ENCODE data around the gene GTF2H1. TPM values are rescaled to one million over a fixed set of nuclear protein-coding genes. Genes with fewer than 3 reads are reported as not detected.

The GTF2H1 gene
- polyA plus RNA-seq, 1 of the 3 experiments (the other 2 are of a cell fraction), result 31.2 TPM

DNA sequence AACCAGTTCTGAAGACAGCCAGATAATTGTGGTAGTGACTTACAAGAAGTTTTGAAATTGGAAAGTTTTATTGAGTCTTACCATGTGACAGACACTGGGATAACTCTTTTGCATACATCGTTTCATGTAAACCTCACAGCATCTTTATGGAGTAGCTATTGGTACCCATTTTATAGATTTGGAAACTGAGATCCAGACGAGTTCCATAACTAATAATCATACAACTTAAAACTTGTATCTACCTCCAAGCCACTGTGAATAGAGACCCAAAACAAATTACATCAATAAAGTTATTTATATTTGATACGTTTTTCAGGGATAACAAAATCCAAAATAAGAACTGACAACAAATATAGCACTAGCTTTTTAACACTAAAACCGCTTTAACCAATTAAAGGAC, 36.3 kb downstream of the GTF2H1 start:
- no peak overlapping the region for H3K4me3 ChIP-seq (ENCODE audit: low read depth in 2 of 2, low read length in 1 of 2)
- TF ChIP-seq RAD21 (IDR thresholded peaks at IDR 0.05; ENCODE audit: low read length) (no peak), ELF1 (IDR thresholded peaks at IDR 0.05) (no peak), MEF2A (IDR thresholded peaks at IDR 0.05; ENCODE audit: borderline replicate concordance, low read depth) (no peak), TCF12 (IDR thresholded peaks at IDR 0.05) (no peak), FOSL2 (IDR thresholded peaks at IDR 0.05; ENCODE audit: borderline replicate concordance, low read depth) (no peak), TAF1 (IDR thresholded peaks at IDR 0.05; ENCODE audit: borderline replicate concordance, low read depth, low read length) (no peak)
- no peaks in the 10 kb centered on the region for H4K20me1 ChIP-seq (ENCODE audit: insufficient read depth)
- H2AFZ ChIP-seq (ENCODE audit: low read depth), result no peak overlapping the region
- H3K9me2 ChIP-seq, result no peaks in the 10 kb centered on the region
- H3K9me3 ChIP-seq, result no peaks in the 10 kb centered on the region
- H3K4me2 ChIP-seq, result no peak overlapping the region
- no peaks in the 10 kb centered on the region for H3K27me3 ChIP-seq (ENCODE audit: insufficient read depth)
- H3F3A ChIP-seq (replicated peaks; ENCODE audit: insufficient read depth), result peaks cover 9% of the 10 kb centered on the region
- ChIA-PET POLR2A (interaction anchor here (1.6 kb wide), 1 partner anchor 36 kb away, joined by 3 read pairs; the partner anchor contains the start of gene LDHA), CTCF (no interaction called here)
- no peaks in the 10 kb centered on the region for H3K4me1 ChIP-seq (ENCODE audit: control insufficient read depth in 1 of 2, insufficient read depth in 2 of 2, low read depth in 1 of 2, low read length in 1 of 2)
- H3K9ac ChIP-seq, result no peak overlapping the region
- WGBS (ENCODE audit: low lambda C conversion rate), result 91% methylated on average over 4 of the region's 4 CpGs
- H3K79me2 ChIP-seq (ENCODE audit: insufficient read depth), result no peaks in the 10 kb centered on the region
- H3K36me3 ChIP-seq (replicated peaks in 1 of 2; ENCODE audit: control insufficient read depth in 1 of 2, insufficient read depth in 2 of 2, low read length in 1 of 2), result peaks cover 57 to 60% of the 10 kb centered on the region in 2 experiments
- no peak overlapping the region for H3K27ac ChIP-seq (ENCODE audit: low read depth in 2 of 2, low read length in 1 of 2)
- no peak for DNase-seq

- Histone ChIP-seq H3K27ac (ENCODE audit: low read depth in 2 of 2, low read length in 1 of 2) (peak overlapping the region in 1 of 2 experiments; percentile 48; a peak in 2 of 4 replicates), H3K27me3 (ENCODE audit: insufficient read depth) (no peaks in the 10 kb centered on the region), H2AFZ (ENCODE audit: low read depth) (no peak overlapping the region), H3F3A (replicated peaks; ENCODE audit: insufficient read depth) (peaks cover 14% of the 10 kb centered on the region), H3K9me2 (no peaks in the 10 kb centered on the region), H3K9me3 (no peaks in the 10 kb centered on the region), H3K4me1 (ENCODE audit: control insufficient read depth in 1 of 2, insufficient read depth in 2 of 2, low read depth in 1 of 2, low read length in 1 of 2) (peaks cover 0 to 5% of the 10 kb centered on the region in 2 experiments; a peak in 2 of 4 replicates), H3K79me2 (ENCODE audit: insufficient read depth) (no peaks in the 10 kb centered on the region), H3K36me3 (replicated peaks in 1 of 2; ENCODE audit: control insufficient read depth in 1 of 2, insufficient read depth in 2 of 2, low read length in 1 of 2) (peaks cover 69% of the 10 kb centered on the region in 2 experiments), H3K9ac (no peak overlapping the region), H3K4me3 (ENCODE audit: low read depth in 2 of 2, low read length in 1 of 2) (no peak overlapping the region), H3K4me2 (no peak overlapping the region), H4K20me1 (ENCODE audit: insufficient read depth) (no peaks in the 10 kb centered on the region)
- POLR2A ChIA-PET, result no interaction called here
- WGBS (ENCODE audit: low lambda C conversion rate), result 73% methylated on average over 4 of the region's 5 CpGs
- no peak for DNase-seq
- CTCF ChIA-PET, result interaction anchor here (0.6 kb wide), 1 partner anchor 162 kb away, joined by 3 read pairs; no protein-coding TSS in a partner anchor
- TF ChIP-seq GABPA (IDR thresholded peaks at IDR 0.05; ENCODE audit: low read depth) (no peak), EP300 (IDR thresholded peaks at IDR 0.05; ENCODE audit: borderline replicate concordance in 1 of 2, low read depth in 1 of 2, low read length in 1 of 2) (no peak), RXRA (IDR thresholded peaks at IDR 0.05; ENCODE audit: borderline replicate concordance, low read depth) (0 out of 2 replicates have a peak, but pooled peaks have one; percentile 14), JUND (IDR thresholded peaks at IDR 0.05) (0 out of 2 replicates have a peak, but pooled peaks have one; percentile 12), TCF12 (IDR thresholded peaks at IDR 0.05) (peak; percentile 42; the same call in 1 of the 2 replicates), POLR2AphosphoS5 (IDR thresholded peaks at IDR 0.05; ENCODE audit: low read depth, low read length) (no peak), GATA2 (CRISPR knock-in tag; IDR thresholded peaks at IDR 0.05) (no peak), MXI1 (IDR thresholded peaks at IDR 0.05; ENCODE audit: low read depth, low read length) (no peak), FOSL2 (IDR thresholded peaks at IDR 0.05; ENCODE audit: borderline replicate concordance, low read depth) (no peak), SIN3A (IDR thresholded peaks at IDR 0.05; ENCODE audit: borderline replicate concordance, low read depth, low read length) (0 out of 2 replicates have a peak, but pooled peaks have one; percentile 10)
- TF ChIP-seq, protein P1, sequence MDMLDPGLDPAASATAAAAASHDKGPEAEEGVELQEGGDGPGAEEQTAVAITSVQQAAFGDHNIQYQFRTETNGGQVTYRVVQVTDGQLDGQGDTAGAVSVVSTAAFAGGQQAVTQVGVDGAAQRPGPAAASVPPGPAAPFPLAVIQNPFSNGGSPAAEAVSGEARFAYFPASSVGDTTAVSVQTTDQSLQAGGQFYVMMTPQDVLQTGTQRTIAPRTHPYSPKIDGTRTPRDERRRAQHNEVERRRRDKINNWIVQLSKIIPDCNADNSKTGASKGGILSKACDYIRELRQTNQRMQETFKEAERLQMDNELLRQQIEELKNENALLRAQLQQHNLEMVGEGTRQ (IDR thresholded peaks at IDR 0.05; ENCODE audit: borderline replicate concordance, low read depth, low read length), result no peak
- TF ChIP-seq, protein P2, sequence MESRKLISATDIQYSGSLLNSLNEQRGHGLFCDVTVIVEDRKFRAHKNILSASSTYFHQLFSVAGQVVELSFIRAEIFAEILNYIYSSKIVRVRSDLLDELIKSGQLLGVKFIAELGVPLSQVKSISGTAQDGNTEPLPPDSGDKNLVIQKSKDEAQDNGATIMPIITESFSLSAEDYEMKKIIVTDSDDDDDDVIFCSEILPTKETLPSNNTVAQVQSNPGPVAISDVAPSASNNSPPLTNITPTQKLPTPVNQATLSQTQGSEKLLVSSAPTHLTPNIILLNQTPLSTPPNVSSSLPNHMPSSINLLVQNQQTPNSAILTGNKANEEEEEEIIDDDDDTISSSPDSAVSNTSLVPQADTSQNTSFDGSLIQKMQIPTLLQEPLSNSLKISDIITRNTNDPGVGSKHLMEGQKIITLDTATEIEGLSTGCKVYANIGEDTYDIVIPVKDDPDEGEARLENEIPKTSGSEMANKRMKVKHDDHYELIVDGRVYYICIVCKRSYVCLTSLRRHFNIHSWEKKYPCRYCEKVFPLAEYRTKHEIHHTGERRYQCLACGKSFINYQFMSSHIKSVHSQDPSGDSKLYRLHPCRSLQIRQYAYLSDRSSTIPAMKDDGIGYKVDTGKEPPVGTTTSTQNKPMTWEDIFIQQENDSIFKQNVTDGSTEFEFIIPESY (IDR thresholded peaks at IDR 0.05; ENCODE audit: borderline replicate concordance, low read depth), result no peak
Measured at GRCh38 chr11:18361154-18361553, 38.8 kb downstream of the GTF2H1 start.

Measured in SK-N-SH (cell line).